ENCODE results near the gene ADAM15. TPM values are rescaled to one million over a fixed set of nuclear protein-coding genes. Genes with fewer than 3 reads are reported as not detected.

Gene ADAM15
- total RNA-seq, 1 donor from 2014 or later, result 82.2 TPM

- Mint-ChIP-seq H3K27me3 (ENCODE audit: low read depth) (no peaks in the 10 kb centered on the region), H3K36me3 (ENCODE audit: low read depth) (no peaks in the 10 kb centered on the region), H3K27ac (ENCODE audit: unreplicated experiment) (no peak overlapping the region), H3K4me3 (no peak overlapping the region), H3K4me1 (no peaks in the 10 kb centered on the region), H3K9me3 (no peaks in the 10 kb centered on the region)
- no peak for DNase-seq (ENCODE audit: low read depth, low spot score)
- no peak for TF ChIP-seq CTCF (conservative IDR thresholded peaks at IDR 0.05)
These were observed 20.2 kb upstream of the ADAM15 start for GRCh38 chr1:155030899-155031298.

GRCh38 chr1:155032886-155033285 lies 18.2 kb upstream of the ADAM15 start:
- TF ChIP-seq CTCF (conservative IDR thresholded peaks at IDR 0.05), result no peak
- Mint-ChIP-seq H3K9me3 (no peaks in the 10 kb centered on the region), H3K27me3 (ENCODE audit: low read depth) (no peaks in the 10 kb centered on the region), H3K27ac (ENCODE audit: unreplicated experiment) (peak overlapping the region; percentile 27), H3K36me3 (ENCODE audit: low read depth) (no peaks in the 10 kb centered on the region), H3K4me3 (no peak overlapping the region), H3K4me1 (no peaks in the 10 kb centered on the region)
- no peak for DNase-seq (ENCODE audit: low read depth, low spot score)

GRCh38 chr1:155033524-155033923 lies 17.6 kb upstream of the ADAM15 start, which contains the start of the genes DCST1 and DCST2:
DCST1 (plus strand) TSS chr1:155033824; CDS start chr1:155034037, 213 bp downstream.
DCST2 (minus strand) TSS chr1:155033781; CDS start chr1:155033701, 80 bp downstream.
- Mint-ChIP-seq H3K27ac (ENCODE audit: unreplicated experiment) (peak within 1 kb of the TSS; percentile 36), H3K4me3 (no peak within 1 kb of the TSS), H3K4me1 (no peaks in the 10 kb centered on the region), H3K27me3 (ENCODE audit: low read depth) (no peaks in the 10 kb centered on the region), H3K36me3 (ENCODE audit: low read depth) (no peaks in the 10 kb centered on the region), H3K9me3 (no peaks in the 10 kb centered on the region)
- no peak for TF ChIP-seq CTCF (conservative IDR thresholded peaks at IDR 0.05)
- no peak for DNase-seq (ENCODE audit: low read depth, low spot score)

- Mint-ChIP-seq H3K4me1 (no peaks in the 10 kb centered on the region), H3K27me3 (ENCODE audit: low read depth) (no peaks in the 10 kb centered on the region), H3K36me3 (ENCODE audit: low read depth) (no peaks in the 10 kb centered on the region), H3K27ac (ENCODE audit: unreplicated experiment) (peak overlapping the region; percentile 36), H3K4me3 (no peak overlapping the region), H3K9me3 (no peaks in the 10 kb centered on the region)
- DNase-seq (ENCODE audit: low read depth, low spot score), result no peak
- no peak for TF ChIP-seq CTCF (conservative IDR thresholded peaks at IDR 0.05)
These were observed 16.6 kb upstream of the ADAM15 start for GRCh38 chr1:155034318-155035208.

GRCh38 chr1:155035936-155036335 lies 15.2 kb upstream of the ADAM15 start:
- no peak overlapping the region for H3K4me3 Mint-ChIP-seq
- no peak for DNase-seq (ENCODE audit: low read depth, low spot score)

More at GRCh38 chr1:155035936-155036335, 15.2 kb upstream of the ADAM15 start:
- no peaks in the 10 kb centered on the region for H3K9me3 Mint-ChIP-seq
- H3K27me3 Mint-ChIP-seq (ENCODE audit: low read depth), result no peaks in the 10 kb centered on the region
- no peak for TF ChIP-seq CTCF (conservative IDR thresholded peaks at IDR 0.05)
- H3K27ac Mint-ChIP-seq (ENCODE audit: unreplicated experiment), result no peak overlapping the region
- H3K36me3 Mint-ChIP-seq (ENCODE audit: low read depth), result no peaks in the 10 kb centered on the region
- no peaks in the 10 kb centered on the region for H3K4me1 Mint-ChIP-seq

Measured in neural crest cell (in vitro differentiated cells).